DMS153 treated with DMSO at 0.1 percent for 48 hours (cell line): Measurements from ENCODE around the gene TMEM123.
"Not testable (repeated sequence)": the region's sequence is repeated elsewhere in the genome, so short reads cannot be mapped to it uniquely, and the experiment has no call there.

Experiments used
- DNase-seq: peaks from one replicate; lab custom pipeline; 2025; ENCODE audit not compliant: unreplicated experiment; lab: John Stamatoyannopoulos, UW

Gene TMEM123

DNA sequence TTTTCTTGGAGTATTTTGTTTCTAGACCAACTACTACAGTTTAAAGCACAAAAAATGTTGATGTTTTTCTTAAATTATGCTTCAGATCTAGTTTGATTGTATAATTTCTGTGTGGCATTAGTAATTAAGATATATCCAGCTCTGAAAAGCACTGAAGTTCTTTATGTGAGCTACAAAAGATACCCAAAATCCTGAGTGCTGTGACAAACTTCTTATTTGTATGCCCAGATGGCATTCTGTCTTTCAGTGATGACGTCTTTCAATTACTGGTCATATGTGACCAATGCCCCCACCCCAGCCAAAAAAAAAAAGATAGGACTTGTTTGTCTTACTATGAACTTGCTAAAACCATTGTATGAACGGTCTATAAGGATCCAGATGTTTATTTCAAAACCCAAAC, 54.3 kb downstream of the TMEM123 start:
- no peak for DNase-seq

DNA sequence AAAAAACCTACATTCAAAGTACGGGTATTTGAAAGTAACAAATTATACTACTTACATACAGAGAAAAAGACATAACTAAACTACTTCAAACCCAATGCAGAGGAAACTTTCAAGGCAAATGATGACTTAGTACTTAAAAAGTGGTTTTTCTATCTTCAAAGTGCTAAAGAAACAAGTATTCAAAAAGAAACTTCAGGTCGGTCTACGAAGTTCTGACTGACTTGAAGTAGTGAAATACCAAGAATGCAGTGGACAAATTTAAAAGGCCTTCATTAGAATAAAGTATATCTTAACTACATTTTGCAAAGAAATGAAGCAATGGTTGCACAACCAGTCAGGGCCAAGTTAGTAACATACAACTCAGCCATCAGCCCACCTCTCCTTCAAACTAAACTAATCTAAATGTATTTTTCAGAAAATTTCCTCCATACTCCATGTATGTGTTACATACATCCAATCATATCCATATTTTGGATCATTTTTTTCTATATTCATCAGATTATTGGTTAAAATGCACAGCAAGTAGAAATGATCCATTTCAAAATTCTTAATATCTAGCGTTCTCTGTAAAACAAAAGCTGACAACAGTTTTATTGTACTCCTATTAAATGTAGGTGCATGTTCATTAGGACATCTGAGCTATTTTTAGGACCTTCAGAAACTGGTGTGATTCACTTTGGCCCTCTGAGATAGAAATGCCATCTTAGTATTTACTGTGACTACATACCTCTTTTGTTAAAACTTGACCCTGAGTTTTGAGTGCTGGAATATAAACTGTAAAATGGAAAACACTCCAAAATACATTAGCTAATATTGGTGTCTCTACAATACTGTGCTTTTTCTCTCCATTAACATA, 55.6 kb downstream of the TMEM123 start:
- no peak for DNase-seq

DNA sequence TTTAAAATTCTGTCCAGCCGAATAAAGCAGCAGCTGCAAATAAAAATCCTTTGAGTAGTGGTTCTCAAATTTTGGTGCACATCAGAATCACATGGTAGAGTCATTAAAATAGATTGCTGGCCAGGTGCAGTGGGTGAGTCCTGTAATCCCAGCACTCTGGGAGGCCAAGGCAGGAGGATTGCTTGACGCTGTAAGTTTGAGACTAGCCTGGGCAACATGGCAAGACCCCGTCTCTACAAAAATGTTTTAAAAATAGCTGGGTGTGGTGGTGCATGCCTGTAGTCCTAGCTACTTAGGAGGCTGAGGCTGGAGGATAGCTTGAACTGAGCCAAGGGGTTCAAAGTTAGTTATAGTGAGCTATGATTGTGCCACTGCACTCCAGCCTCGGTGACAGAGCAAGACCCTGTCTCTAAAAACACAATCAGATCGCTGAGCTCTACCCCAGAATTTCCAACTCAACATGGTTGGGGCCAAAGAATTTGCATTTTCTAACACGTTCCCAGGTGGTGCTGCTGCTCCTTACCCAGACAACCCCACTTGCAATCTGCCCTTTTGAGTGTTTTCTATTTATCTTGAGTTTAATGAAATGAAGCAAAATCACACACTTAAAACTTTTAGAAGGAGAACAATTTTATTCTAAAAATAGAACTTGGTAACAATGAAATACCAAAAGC, 56.7 kb downstream of the TMEM123 start:
- DNase-seq = no peak

DNA sequence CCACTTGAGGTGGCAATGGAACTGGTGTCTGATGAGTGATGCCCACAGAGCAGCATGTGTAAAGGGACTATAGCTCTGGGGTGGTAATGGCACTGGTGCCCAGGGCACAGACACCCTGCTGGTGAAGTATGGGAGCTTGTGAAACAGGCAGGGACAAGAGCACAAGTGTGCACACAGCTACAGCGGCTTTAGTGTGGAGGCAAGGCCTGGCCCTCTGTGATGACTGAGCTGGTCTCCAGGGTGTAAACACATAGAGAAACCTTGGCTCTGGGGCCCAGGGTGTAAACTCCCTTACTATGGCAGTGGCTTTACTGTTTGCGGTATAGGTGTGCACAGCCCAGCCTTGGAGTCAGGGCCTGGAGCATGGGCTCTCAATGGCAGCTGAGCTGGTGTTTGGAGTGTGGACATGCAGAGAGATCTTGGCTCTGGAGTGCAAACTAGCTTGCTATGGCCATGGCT, 59.3 kb downstream of the TMEM123 start:
- DNase-seq = no peak

DNA sequence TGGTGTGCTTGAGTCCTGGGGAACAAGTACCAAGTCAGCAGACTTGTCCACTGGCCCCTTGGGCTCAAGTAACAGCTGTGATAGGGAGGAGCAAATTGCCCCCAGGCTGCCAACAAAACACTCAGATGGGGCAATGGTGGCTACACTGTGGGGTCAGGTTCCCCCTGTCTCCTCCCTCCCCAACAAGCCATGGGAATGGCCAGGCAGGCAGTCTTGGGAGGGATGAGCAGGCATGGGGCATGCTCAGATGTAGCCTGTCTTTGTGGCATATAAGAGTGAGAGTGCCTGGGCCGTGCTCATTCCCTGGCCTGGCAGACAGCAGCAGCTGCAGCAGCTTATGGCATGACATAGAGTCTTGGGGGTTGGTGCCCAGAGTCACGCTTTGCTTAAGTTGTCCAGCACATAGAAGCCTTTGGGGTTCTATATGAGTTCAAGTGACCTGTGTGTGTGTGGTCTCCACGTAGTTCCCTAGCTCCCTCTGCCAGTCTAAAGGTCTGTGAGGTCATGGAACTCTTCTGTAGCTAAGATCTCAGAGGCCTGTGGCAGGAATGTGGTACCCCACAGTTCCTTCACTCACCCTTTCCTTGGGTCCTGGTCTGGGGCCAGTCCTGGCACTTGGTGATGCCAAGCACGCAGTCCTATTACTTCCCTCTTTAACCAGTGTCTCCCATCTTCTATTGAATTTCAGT, 60.9 kb downstream of the TMEM123 start:
- DNase-seq = no peak

DNA sequence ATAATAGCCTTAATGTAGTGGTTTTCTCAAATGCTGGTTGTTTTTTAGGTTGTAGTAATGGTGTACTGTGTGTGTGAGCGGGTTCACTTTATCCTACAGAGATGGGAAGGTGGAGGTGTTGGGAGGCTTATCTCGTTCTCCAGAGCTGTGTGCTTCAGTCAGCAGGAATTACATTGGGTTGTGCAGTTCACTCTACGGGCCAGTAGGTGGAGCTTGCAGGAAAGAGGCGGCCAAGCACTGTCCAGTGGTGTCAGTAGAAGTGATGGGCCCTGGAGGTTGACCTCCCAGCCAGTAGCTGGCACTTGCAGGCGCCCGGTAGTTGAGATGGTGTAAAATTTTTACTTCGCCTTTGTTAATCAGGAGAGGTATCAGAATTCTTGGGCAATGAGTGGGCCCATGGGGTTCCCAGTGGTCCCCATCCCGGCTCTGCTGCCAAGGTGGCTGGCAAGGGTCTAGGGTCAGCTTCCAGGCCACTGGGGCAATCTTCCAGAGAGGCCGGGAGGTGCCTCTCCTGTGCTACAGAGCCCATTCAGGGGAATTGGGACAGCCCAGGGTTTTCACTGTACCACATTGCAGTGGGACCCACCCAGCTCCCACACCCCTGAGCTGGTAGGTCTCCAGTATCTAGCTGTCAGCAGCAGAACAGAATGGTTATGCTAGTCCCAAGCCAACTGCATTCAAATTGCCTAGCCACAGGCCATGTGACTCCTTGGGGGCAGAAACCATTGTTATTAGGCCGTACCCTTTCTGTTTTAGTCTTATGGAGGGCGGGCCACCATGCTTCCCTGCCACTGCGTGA, 61.7 kb downstream of the TMEM123 start:
- peak; percentile 65 for DNase-seq

DNA sequence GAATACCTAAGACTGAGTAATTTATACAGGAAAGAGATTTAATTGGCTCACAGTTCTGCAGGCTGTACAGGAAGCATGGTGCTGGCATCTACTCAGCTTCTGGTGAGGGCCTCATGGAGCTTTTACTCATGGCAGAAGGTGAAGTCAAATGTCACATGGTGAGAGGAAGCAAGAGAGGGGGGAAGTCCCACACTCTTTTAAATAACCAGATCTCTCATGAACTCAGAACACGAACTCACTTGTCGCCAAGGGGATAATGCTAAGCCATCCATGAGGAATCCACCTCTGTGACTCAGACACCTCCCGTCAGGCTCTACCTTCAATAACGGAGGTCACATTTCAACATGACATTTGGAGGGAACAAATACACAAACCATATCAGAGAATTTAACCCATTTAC, 63.3 kb downstream of the TMEM123 start:
- no peak for DNase-seq

DNA sequence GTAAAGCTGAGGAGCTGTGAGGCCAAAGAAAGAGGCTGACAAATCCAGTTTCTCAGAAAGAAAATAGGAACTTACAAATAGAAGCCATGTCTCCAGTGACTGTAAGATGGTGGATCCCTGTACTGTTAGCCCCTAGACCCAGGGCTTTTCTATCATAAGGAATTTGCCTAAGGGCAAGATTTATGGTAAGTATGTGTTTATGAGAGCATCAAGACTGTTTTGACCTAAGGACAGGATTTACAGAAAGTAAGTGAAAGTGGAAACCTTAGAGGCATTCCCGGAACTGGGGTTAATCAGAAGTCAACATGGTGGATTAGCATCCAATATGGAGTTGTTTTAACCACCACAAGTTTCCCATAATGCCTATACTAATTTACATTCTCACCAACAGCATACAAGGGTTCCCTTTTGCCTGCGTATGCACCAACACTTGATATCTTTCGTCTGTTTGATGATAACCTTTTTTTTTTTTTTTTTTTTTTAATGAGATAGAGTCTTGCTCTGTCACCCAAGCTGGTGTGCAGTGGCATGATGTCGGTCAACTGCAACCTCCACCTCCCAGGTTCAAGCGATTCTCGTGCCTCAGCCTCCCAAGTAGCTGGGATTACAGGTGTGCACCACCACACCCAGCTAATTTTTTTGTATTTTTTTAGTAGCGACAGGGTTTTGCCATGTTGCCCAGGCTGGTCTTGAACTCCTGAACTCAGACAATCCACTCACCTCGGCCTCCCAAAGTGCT, 65.4 kb downstream of the TMEM123 start:
- DNase-seq = no peak

DNA sequence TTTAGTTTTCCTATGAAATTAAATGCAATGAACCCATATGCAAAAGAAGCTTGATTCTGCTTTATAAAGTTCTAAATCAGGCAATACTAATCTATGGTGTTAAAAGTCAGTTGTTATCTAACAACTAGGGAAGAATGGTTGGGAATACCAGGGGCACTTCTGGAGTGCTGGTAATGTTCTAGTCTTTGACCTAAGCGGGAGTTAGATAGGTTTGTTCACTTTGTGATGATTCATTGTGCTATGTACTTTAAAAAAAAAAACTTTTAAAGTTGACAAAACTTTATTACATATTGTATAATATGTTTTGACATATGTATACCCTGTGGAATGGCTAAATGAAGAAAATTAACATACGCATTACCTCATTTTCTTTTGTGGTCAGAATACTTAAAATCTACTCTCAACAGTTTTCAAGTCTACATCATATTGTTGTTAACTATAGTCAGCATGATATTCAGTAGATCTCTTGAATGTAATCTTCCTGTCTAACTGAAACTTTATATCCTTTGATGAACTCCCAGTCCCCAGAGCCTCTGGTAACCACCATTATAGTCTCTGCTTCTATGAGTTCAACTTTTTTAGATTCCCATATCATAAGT, 66.3 kb downstream of the TMEM123 start:
- no peak for DNase-seq

DNA sequence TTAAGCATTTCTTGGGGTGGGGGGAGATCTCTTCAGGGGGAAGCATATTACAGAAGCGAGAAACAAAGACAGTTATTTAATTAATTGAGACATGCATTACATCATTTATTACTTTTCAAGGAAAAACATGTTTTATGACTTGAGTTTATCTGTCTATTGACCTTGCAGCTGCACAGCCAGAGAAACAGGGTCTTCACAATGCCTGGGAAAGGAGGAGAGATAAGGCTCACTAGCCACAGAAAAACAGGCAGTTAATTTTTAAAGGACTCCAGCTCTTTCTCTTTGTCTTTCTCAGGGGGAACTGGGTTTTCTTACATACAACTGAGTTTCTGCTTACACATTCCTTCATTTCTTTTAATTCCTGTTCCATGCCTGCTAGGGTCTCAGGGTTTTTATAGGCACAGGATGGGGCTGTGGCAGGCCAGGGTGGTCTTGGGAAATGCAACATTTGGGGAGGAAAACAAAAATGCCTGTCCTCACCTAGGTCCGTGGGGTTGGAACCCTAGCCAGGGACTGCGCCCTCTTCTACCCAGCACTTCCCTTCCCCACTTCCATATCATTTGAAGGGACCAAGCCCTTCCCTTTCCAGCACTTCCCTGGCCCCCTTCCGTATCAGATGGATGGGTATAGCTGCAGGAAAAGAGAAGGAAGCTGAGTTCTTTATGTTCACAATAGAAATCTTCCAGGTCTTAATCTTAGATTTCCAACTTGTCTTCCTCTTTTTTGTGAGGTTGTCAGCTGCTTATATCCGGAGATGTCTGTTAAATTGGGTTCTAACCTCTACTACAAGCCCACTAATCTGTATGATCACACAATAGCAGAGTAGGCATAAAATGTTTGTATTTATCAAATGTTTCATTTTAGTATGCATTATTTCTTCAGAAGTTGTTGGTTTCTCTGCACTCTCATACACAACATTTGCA, 67.2 kb downstream of the TMEM123 start:
- DNase-seq = no peak

DNA sequence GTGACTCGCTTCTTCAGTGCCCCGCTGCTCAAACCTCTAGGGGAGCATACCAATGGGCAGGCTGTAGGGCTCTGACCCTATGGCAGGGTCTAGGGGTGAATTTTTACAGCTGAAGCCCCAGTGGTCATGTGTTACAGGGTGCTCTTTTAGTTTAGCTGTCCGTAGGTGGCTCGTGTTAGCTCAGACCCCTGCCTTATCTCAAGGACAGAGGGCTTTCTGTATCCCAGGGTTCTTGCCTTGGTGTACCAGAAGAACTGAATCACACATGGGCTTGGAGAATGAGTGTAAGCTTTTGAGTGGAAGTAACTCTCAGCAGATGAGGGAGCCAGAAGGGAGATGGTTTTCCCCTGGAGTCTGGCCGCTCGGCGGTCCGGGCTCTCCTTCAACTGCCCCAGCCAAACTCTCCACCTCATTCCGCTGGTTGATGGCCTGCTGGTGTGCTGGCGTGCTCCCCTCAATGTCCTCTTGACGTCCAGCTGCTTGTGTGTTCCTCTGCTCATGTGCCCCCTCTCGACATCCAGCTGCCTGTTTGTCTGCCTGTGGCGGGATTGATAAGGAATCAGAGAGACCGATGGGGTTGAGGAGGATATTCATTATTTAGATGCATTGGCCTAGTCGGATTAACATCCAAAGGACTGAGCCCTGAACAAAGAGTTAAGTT, 68.0 kb downstream of the TMEM123 start:
- no peak for DNase-seq

DNA sequence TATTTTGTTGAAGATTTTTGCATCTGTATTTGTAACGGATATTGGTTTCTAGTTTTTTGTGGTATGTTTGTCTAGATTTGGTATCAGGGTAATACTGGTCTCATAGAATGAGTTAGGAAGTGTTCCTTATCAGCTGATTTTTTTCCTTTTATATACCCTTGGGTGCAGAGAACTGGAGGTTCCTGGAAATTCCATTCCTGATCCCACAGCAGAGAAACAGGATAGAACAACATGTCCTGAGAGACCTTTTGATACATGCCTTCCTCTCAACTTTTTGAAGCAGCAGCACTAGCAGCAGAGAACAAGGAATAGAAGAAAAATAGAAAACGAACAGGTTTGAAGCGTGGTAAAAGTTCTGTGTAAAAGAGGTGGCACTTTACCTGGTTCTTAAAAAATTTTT, 68.7 kb downstream of the TMEM123 start:
- DNase-seq = no peak

DNA sequence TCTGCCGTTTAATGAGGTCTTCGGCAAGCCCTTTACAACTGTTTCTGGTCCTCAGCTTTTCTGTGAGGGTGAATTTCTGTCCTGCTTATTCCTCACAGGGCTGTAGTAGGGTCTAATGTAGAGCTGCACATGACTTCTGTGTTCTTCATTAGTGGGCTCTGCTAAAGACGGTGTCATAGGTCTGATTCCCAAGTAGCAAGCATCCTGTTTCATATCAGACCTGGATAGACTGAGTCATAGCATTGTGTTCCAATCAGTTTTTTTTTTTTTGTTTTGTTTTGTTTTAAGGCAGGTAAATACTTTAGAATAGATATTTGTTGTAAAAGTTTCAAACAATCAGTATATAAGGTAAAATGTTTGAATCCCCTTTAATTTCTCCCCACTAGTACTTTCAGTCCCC, 70.2 kb downstream of the TMEM123 start:
- no peak for DNase-seq

DNA sequence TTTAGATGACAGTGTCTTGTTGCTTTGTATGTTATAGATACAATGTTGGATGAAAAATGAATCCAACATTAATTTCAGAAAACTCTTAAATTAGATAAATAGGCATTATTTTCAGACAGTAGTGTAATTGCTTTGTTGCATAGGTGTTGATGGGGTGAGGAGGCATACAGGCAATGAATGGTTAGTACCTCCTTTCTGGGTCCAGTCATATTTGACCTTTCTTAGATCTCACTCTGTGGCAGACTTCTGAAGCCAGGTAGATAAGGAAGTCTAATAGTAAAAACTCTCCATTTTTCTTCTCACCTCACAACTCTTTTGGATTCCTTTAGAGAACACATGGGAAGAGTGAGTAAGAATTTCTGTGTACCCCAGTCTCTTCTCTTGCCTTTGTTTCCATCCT, 73.7 kb downstream of the TMEM123 start:
- no peak for DNase-seq

DNA sequence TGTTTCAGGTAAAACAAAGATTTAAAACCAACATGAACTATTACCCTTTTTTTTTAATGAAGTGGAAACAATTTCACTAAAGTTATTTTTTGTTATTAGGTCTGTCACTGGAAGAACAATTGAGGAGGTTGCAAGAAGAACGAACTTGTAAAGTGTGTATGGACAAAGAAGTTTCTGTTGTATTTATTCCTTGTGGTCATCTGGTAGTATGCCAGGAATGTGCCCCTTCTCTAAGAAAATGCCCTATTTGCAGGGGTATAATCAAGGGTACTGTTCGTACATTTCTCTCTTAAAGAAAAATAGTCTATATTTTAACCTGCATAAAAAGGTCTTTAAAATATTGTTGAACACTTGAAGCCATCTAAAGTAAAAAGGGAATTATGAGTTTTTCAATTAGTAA, 74.7 kb downstream of the TMEM123 start:
- DNase-seq = no peak

DNA sequence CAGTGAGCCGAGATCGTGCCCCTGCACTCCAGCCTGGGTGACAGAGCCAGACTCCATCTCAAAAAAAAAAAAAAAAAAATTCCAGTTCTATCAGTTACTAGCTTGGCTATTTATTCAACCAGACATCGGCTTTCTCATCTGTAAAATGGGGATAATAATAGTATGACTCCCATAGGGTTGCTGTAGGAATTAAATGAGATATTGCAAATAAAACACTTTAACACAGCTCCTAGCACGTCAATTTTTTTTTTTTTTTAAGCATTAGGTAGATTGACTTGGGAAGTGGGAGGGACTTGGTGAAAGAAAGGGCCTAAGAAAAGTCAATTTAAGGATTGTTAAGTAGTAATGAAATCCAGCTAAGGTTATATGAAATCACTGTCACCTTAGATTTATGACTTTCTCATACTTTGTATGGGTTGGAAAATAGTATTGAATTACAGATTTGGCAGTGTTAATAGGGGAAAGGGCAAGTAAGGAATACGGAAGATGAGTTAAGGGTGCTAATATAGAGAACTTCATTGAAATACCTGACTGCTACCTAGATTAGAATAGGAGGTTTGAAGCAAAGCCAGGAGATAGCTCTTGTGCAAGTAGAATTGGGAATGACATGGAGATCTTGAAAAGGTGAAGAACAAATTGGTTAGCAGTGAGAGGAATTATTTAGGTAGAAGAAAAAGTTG, 76.7 kb downstream of the TMEM123 start:
- DNase-seq = no peak

DNA sequence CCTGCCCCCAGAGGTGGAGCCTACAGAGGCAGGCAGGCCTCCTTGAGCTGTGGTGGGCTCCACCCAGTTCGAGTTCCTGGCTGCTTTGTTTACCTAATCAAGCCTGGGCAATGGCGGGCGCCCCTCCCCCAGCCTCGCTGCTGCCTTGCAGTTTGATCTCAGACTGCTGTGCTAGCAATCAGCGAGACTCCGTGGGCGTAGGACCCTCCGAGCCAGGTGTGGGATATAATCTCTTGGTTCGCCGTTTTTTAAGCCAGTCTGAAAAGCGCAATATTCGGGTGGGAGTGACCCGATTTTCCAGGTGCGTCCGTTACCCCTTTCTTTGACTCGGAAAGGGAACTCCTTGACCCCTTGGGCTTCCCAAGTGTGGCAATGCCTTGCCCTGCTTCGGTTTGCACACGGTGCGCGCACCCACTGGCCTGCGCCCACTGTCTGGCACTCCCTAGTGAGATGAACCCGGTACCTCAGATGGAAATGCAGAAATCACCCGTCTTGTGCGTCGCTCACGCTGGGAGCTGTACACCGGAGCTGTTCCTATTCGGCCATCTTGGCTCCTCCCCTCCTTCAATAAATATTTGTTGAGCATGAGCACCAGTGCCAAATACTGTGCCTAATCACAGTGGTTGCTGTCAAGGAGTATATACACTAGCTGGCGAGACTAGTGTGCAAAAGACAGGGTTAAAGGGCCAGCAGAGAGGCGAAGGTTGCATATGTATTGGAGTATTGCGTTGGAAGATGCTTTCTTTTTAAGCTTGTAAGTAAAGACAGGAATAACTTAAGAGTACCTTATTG, 77.7 kb downstream of the TMEM123 start:
- not testable (repeated sequence) for DNase-seq
